ENCODE measurements around the gene ATAD3C. TPM values are rescaled to one million over a fixed set of nuclear protein-coding genes. Genes with fewer than 3 reads are reported as not detected.
"Not testable (repeated sequence)": the region's sequence is repeated elsewhere in the genome, so short reads cannot be mapped to it uniquely, and the experiment has no call there.

The ATAD3C gene
- total RNA-seq, 1 experiment from 2014 or later = 1.4 TPM

GRCh38 chr1:1510912-1511532, 61.5 kb downstream of the ATAD3C start:
- BruUV-seq (replicated peaks) = TSS peak; percentile 94
- intact Hi-C loops (cut with micrococcal nuclease) = loop anchor here (1.0 kb wide), 1 partner anchor 40 kb away; the partner anchor contains the start of gene ATAD3B
- Histone ChIP-seq H3K9me2 (replicated peaks; ENCODE audit: low read length) (no peaks in the 10 kb centered on the region), H3K9ac (ENCODE audit: low read length) (peak overlapping the region; percentile 95), H2AFZ (ENCODE audit: low read length) (peak overlapping the region; percentile 82), H3K9me3 (ENCODE audit: low read length) (no peaks in the 10 kb centered on the region), H3K79me2 (ENCODE audit: low read length) (peaks cover 46% of the 10 kb centered on the region), H4K20me1 (ENCODE audit: low read length) (peaks cover 5% of the 10 kb centered on the region; the same call in 1 of the 2 replicates), H3K36me3 (ENCODE audit: low read depth, low read length) (peaks cover 8% of the 10 kb centered on the region), H3F3A (ENCODE audit: low read length, unreplicated experiment) (no peaks in the 10 kb centered on the region), H3K27me3 (ENCODE audit: low read length) (no peaks in the 10 kb centered on the region), H3K27ac (ENCODE audit: low read length) (peak overlapping the region; percentile 85), H3K4me3 (ENCODE audit: low read length) (peak overlapping the region; percentile 91), H3K4me1 (ENCODE audit: insufficient read depth, low read length) (peaks cover 9% of the 10 kb centered on the region), H3K4me2 (ENCODE audit: low read length) (peak overlapping the region; percentile 88)
- POLR2A ChIA-PET (ENCODE audit: unreplicated experiment) = interaction anchor here (0.6 kb wide), 1 partner anchor 103 kb away, joined by 3 read pairs; no protein-coding TSS in a partner anchor
- DNase-seq = peak; percentile 58
- ATAC-seq = no peak
- CTCF ChIA-PET = no interaction called here
- no peak for TF ChIP-seq EZH2phosphoT487 (IDR thresholded peaks at IDR 0.05; ENCODE audit: borderline replicate concordance, low read length)
- no peak for TF ChIP-seq EZH2 (IDR thresholded peaks at IDR 0.05; ENCODE audit: low read length, unreplicated experiment)
- TF ChIP-seq CTCF (conservative IDR thresholded peaks at IDR 0.05; ENCODE audit: low read depth, low read length) = no peak

GRCh38 chr1:1511533-1512285, 62.2 kb downstream of the ATAD3C start, which contains the start of gene ATAD3A:
TSS of gene ATAD3A (plus strand) at chr1:1512162. CDS start at chr1:1512269, 107 bp downstream.
- H3K79me2 ChIP-seq (ENCODE audit: low read length) = peaks cover 48% of the 10 kb centered on the region
- ChIA-PET CTCF (interaction anchor here (0.6 kb wide), 1 partner anchor 88 kb away, joined by 4 read pairs; no protein-coding TSS in a partner anchor), POLR2A (ENCODE audit: unreplicated experiment) (interaction anchor here (0.6 kb wide), 1 partner anchor 102 kb away, joined by 3 read pairs; no protein-coding TSS in a partner anchor)
- no peaks in the 10 kb centered on the region for H3F3A ChIP-seq (ENCODE audit: low read length, unreplicated experiment)
- no TSS peak for BruUV-seq (replicated peaks)
- ATAC-seq = peak; percentile 82
- no peak for TF ChIP-seq EZH2phosphoT487 (IDR thresholded peaks at IDR 0.05; ENCODE audit: borderline replicate concordance, low read length)
- no peak for TF ChIP-seq CTCF (conservative IDR thresholded peaks at IDR 0.05; ENCODE audit: low read depth, low read length)
- no peak for TF ChIP-seq EZH2 (IDR thresholded peaks at IDR 0.05; ENCODE audit: low read length, unreplicated experiment)
- peaks cover 9% of the 10 kb centered on the region for H3K4me1 ChIP-seq (ENCODE audit: insufficient read depth, low read length)
- H3K27me3 ChIP-seq (ENCODE audit: low read length) = no peaks in the 10 kb centered on the region
- H3K9me2 ChIP-seq (replicated peaks; ENCODE audit: low read length) = no peaks in the 10 kb centered on the region
- H3K9me3 ChIP-seq (ENCODE audit: low read length) = no peaks in the 10 kb centered on the region
- H3K36me3 ChIP-seq (ENCODE audit: low read depth, low read length) = peaks cover 10% of the 10 kb centered on the region
- H2AFZ ChIP-seq (ENCODE audit: low read length) = peak within 1 kb of the TSS; percentile 82
- H3K4me2 ChIP-seq (ENCODE audit: low read length) = peak within 1 kb of the TSS; percentile 88
- peak within 1 kb of the TSS; percentile 91 for H3K4me3 ChIP-seq (ENCODE audit: low read length)
- intact Hi-C loops (cut with micrococcal nuclease) = loop anchor here (1.0 kb wide), 1 partner anchor 40 kb away; the partner anchor contains the start of gene ATAD3B
- H4K20me1 ChIP-seq (ENCODE audit: low read length) = peaks cover 5% of the 10 kb centered on the region; the same call in 1 of the 2 replicates
- peak within 1 kb of the TSS; percentile 95 for H3K9ac ChIP-seq (ENCODE audit: low read length)
- peak within 1 kb of the TSS; percentile 85 for H3K27ac ChIP-seq (ENCODE audit: low read length)
- DNase-seq = peak; percentile 100

DNA sequence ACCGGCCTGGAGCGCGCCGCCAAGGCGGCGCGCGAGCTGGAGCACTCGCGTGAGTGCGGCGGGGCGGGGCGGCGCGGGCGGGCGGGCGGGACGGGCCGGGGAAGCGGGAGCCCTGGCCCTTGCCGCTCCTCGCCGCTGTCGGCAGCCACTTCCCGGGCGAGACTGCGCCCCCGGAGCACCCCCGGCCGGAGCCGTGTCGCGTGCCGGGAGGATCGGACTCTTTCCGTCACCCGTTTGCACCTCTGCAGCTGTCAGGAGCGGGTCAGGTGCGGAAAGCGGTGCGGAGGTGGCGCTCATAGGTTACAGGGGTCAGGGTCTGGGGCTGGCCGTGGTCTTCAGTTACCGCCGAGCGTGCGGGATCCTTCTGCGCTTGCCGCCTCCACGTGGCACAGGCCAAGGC, 62.9 kb downstream of the ATAD3C start:
- H3F3A ChIP-seq (ENCODE audit: low read length, unreplicated experiment); H2AFZ ChIP-seq (ENCODE audit: low read length); CTCF ChIA-PET; intact Hi-C loops (cut with micrococcal nuclease); H3K27ac ChIP-seq (ENCODE audit: low read length); H3K4me1 ChIP-seq (ENCODE audit: insufficient read depth, low read length); POLR2A ChIA-PET (ENCODE audit: unreplicated experiment); DNase-seq; H3K9me2 ChIP-seq (replicated peaks; ENCODE audit: low read length); H3K27me3 ChIP-seq (ENCODE audit: low read length); H4K20me1 ChIP-seq (ENCODE audit: low read length); H3K9me3 ChIP-seq (ENCODE audit: low read length); BruUV-seq (replicated peaks): not testable (repeated sequence)
- Histone ChIP-seq H3K9ac (ENCODE audit: low read length) (peak overlapping the region; percentile 95), H3K4me2 (ENCODE audit: low read length) (peak overlapping the region; percentile 82), H3K4me3 (ENCODE audit: low read length) (peak overlapping the region; percentile 91), H3K79me2 (ENCODE audit: low read length) (peaks cover 50% of the 10 kb centered on the region), H3K36me3 (ENCODE audit: low read depth, low read length) (peaks cover 13% of the 10 kb centered on the region)
- ATAC-seq = peak; percentile 12

DNA sequence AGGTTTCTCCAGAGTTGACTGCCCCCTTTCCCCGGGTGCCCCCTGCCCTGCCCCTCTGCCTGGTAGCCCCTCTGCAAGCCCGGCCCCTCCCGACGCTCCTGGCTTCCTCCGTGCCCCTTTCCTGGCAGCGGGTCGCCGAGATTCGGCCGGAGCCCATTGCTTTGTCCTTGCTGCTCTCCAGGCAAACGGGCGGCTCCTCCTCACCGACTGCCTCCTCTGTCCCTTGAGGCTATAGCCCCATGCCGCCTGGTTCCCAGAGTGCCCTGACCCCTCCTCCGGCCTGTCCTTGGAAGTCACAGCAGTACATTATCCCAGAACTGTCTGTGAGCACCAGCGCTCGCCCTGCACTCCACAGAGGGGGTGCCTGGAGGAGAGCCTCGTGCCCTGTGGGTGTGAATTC, 64.2 kb downstream of the ATAD3C start:
- peaks cover 50% of the 10 kb centered on the region for H3K79me2 ChIP-seq (ENCODE audit: low read length)
- intact Hi-C loops (cut with micrococcal nuclease); BruUV-seq (replicated peaks); H4K20me1 ChIP-seq (ENCODE audit: low read length); H3K27ac ChIP-seq (ENCODE audit: low read length); H3K27me3 ChIP-seq (ENCODE audit: low read length); H3K9me3 ChIP-seq (ENCODE audit: low read length); POLR2A ChIA-PET (ENCODE audit: unreplicated experiment); DNase-seq; H2AFZ ChIP-seq (ENCODE audit: low read length); H3K4me1 ChIP-seq (ENCODE audit: insufficient read depth, low read length); CTCF ChIA-PET; H3K9me2 ChIP-seq (replicated peaks; ENCODE audit: low read length); H3F3A ChIP-seq (ENCODE audit: low read length, unreplicated experiment): not testable (repeated sequence)
- H3K9ac ChIP-seq (ENCODE audit: low read length) = peak overlapping the region; percentile 95
- H3K36me3 ChIP-seq (ENCODE audit: low read depth, low read length) = peaks cover 20% of the 10 kb centered on the region
- peak overlapping the region; percentile 81 for H3K4me2 ChIP-seq (ENCODE audit: low read length)
- peak overlapping the region; percentile 91 for H3K4me3 ChIP-seq (ENCODE audit: low read length)
- peak; percentile 2 for ATAC-seq

Data from PC-3 (cell line).